Measurements from ENCODE around the gene LYPD6B. TPM values are rescaled to one million over a fixed set of nuclear protein-coding genes. Genes with fewer than 3 reads are reported as not detected.
A peak's percentile ranks its signal among the peaks of the same experiment; 100 is the strongest.

LYPD6B gene
- total RNA-seq, 1 experiment from 2014 or later = 6.1 TPM

DNA sequence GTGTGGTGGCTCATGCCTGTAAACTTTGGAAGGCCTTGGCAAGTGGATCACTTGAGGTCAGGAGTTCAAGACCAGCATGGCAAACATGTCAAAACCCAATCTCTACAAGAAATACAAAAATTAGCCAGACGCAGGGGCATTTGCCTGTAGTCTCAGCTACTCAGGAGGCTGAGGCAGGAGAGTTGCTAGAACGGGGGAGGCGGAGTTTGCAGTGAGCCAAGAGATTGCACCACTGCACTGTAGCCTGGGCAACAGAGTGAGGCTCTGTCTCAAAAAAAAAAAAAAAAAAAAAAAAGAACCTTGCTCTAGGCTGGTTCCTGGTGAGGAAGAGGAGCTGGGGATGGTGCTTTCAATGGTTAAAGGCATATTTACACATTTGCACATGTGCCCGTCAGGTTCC, 129.4 kb downstream of the LYPD6B start:
- no peaks in the 10 kb centered on the region; a peak in 1 of 4 replicates for H3K9me3 ChIP-seq (ENCODE audit: control insufficient read depth in 1 of 2, insufficient read depth in 1 of 2, low read depth in 1 of 2, low read length in 2 of 2)
- no peaks in the 10 kb centered on the region for H3K36me3 ChIP-seq (ENCODE audit: control insufficient read depth in 1 of 2, insufficient read depth in 2 of 2, low read length in 2 of 2)
- no peak for DNase-seq (ENCODE audit: low read depth, low spot score)
- no TSS peak for BruUV-seq (replicated peaks)
- H3K4me2 ChIP-seq (ENCODE audit: low read length) = peak overlapping the region; percentile 9; the same call in 1 of the 2 replicates
- no peak for TF ChIP-seq RAD21 (IDR thresholded peaks at IDR 0.05; ENCODE audit: low read depth)
- TF ChIP-seq FOSL1 (IDR thresholded peaks at IDR 0.05; ENCODE audit: low read depth) = no peak
- no peak for TF ChIP-seq SRF (IDR thresholded peaks at IDR 0.05; ENCODE audit: low read depth)
- TF ChIP-seq JUND (IDR thresholded peaks at IDR 0.05) = no peak
- TF ChIP-seq SIN3A (IDR thresholded peaks at IDR 0.05; ENCODE audit: low read depth) = no peak
- TF ChIP-seq POLR2A (IDR thresholded peaks at IDR 0.05; ENCODE audit: borderline replicate concordance, extremely low read depth, insufficient read depth, insufficient read length) = no peak
- no peak for TF ChIP-seq EZH2 (IDR thresholded peaks at IDR 0.05)
- TF ChIP-seq ZBTB33 (IDR thresholded peaks at IDR 0.05; ENCODE audit: extremely low read depth, insufficient replicate concordance, low read length) = no peak
- TF ChIP-seq EZH2phosphoT487 (IDR thresholded peaks at IDR 0.05; ENCODE audit: borderline replicate concordance) = no peak
- TF ChIP-seq POLR2AphosphoS5 (IDR thresholded peaks at IDR 0.05; ENCODE audit: low read depth, low read length) = no peak
- TF ChIP-seq CEBPB (IDR thresholded peaks at IDR 0.05; ENCODE audit: low read depth) = no peak
- no peak for TF ChIP-seq EGR1 (IDR thresholded peaks at IDR 0.05; ENCODE audit: low read depth)
- TF ChIP-seq ZFX (IDR thresholded peaks at IDR 0.05) = no peak
- no peak for TF ChIP-seq TCF7L2 (IDR thresholded peaks at IDR 0.05; ENCODE audit: borderline replicate concordance, extremely low read depth, insufficient read depth, insufficient read length)
- no peak for TF ChIP-seq ELF1 (IDR thresholded peaks at IDR 0.05; ENCODE audit: borderline replicate concordance, low read depth)
- no peak for TF ChIP-seq CBX3 (IDR thresholded peaks at IDR 0.05; ENCODE audit: low read depth)
- TF ChIP-seq, protein P1, sequence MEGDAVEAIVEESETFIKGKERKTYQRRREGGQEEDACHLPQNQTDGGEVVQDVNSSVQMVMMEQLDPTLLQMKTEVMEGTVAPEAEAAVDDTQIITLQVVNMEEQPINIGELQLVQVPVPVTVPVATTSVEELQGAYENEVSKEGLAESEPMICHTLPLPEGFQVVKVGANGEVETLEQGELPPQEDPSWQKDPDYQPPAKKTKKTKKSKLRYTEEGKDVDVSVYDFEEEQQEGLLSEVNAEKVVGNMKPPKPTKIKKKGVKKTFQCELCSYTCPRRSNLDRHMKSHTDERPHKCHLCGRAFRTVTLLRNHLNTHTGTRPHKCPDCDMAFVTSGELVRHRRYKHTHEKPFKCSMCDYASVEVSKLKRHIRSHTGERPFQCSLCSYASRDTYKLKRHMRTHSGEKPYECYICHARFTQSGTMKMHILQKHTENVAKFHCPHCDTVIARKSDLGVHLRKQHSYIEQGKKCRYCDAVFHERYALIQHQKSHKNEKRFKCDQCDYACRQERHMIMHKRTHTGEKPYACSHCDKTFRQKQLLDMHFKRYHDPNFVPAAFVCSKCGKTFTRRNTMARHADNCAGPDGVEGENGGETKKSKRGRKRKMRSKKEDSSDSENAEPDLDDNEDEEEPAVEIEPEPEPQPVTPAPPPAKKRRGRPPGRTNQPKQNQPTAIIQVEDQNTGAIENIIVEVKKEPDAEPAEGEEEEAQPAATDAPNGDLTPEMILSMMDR (IDR thresholded peaks at IDR 0.05 in 2 of 3, conservative IDR thresholded peaks at IDR 0.05 in 1 of 3; ENCODE audit: borderline replicate concordance in 1 of 3, insufficient read depth in 1 of 3, low read depth in 2 of 3, low read length in 2 of 3) = no peak
- H3K79me2 ChIP-seq (ENCODE audit: insufficient read depth, low read length) = no peaks in the 10 kb centered on the region
- ATAC-seq = peak; percentile 16; the same call in 1 of the 2 replicates
- H2AFZ ChIP-seq (ENCODE audit: low read depth, low read length, poor library complexity, severe bottlenecking) = no peak overlapping the region
- H3K4me1 ChIP-seq (ENCODE audit: control insufficient read depth in 1 of 2, insufficient read depth in 2 of 2, low read length in 2 of 2) = peaks cover 32 to 46% of the 10 kb centered on the region in 2 experiments
- intact Hi-C loops (cut with micrococcal nuclease) = no loop called here
- RAD21 ChIA-PET (ENCODE audit: low non-redundant PET in 1 of 2, low total read pairs in 2 of 2, uncharacterized antibody in 2 of 2, unreplicated experiment in 2 of 2) = no interaction called here
- no peaks in the 10 kb centered on the region; the same call in 1 of the 2 replicates for H3K9me2 ChIP-seq (ENCODE audit: insufficient read depth)
- CTCF ChIA-PET = no interaction called here
- no peak overlapping the region for H3K9ac ChIP-seq (ENCODE audit: low read length)
- POLR2A ChIA-PET = no interaction called here
- no peaks in the 10 kb centered on the region for H4K20me1 ChIP-seq (ENCODE audit: insufficient read depth)
- no peak overlapping the region for H3K27ac ChIP-seq (ENCODE audit: low read depth, low read length)
- no peak overlapping the region for H3K4me3 ChIP-seq (replicated peaks in 1 of 2; ENCODE audit: low read depth in 1 of 2, low read length in 2 of 2)
- H3K27me3 ChIP-seq (ENCODE audit: insufficient read depth, low read length) = no peaks in the 10 kb centered on the region; the same call in 1 of the 2 replicates
